Hepatocyte (in vitro differentiated cells): ENCODE measurements around the gene GSG1.

Experiments
- CTCF ChIP-seq: fragments of 200-600 bp; sonication (generic); IDR thresholded peaks from 2 replicates; pipeline ENCODE4 v1.5.1; 2016; ENCODE audit warnings: antibody characterized with exemption, mild to moderate bottlenecking; ENCODE audit not compliant: poor library complexity
- EZH2phosphoT487 ChIP-seq: fragments of 200-600 bp; sonication (generic); IDR thresholded peaks from one replicate; pipeline ENCODE4 v1.6.1; 2018; ENCODE audit warnings: antibody characterized with exemption, mild to moderate bottlenecking, low read depth, moderate library complexity; ENCODE audit not compliant: unreplicated experiment, severe bottlenecking

GRCh38 chr12:13075786-13076570 is 27.5 kb downstream of the GSG1 start:
- TF ChIP-seq CTCF (no peak), EZH2phosphoT487 (no peak)
